ENCODE results near the gene FSTL5.

FSTL5 gene

GRCh38 chr4:161919442-161920220 lies 244.2 kb downstream of the FSTL5 start:
- no peaks in the 10 kb centered on the region for H3K27me3 ChIP-seq (replicated peaks; ENCODE audit: control insufficient read depth, insufficient read depth, low read length, poor library complexity, severe bottlenecking)
- no peaks in the 10 kb centered on the region for H3K36me3 ChIP-seq (ENCODE audit: control insufficient read depth, insufficient read depth, low read length)
- no peaks in the 10 kb centered on the region for H3K4me1 ChIP-seq (ENCODE audit: control insufficient read depth, insufficient read depth, low read length, poor library complexity, severe bottlenecking)
- no peak for DNase-seq
- no peak overlapping the region for H3K27ac ChIP-seq (ENCODE audit: insufficient read depth, low read length, poor library complexity, severe bottlenecking)
- H3K4me3 ChIP-seq (ENCODE audit: insufficient read depth, low read depth, low read length, poor library complexity, severe bottlenecking), result no peak overlapping the region
- no peaks in the 10 kb centered on the region for H3K9me3 ChIP-seq (ENCODE audit: control insufficient read depth, low read length)

DNA sequence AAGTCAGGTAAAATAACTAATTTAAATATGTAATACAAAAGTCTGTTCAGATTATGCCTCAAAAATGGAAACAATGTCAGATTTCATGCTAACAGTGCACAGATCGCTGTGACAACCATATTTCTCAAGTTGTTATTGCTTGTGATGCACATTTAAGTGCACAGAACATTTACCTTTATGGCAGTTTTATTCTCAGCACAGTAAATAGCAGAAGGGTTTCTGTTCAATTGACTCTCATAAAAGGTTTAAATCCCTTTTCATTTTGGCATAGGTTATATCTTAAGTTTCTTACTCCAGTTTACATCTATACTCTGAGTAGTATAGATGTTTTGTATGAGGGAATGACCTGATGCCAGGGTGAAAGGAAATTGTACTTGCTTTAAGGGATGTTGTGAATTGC lies 247.8 kb downstream of the FSTL5 start:
- H3K9me3 ChIP-seq (ENCODE audit: control insufficient read depth, low read length), result no peaks in the 10 kb centered on the region
- H3K36me3 ChIP-seq (ENCODE audit: control insufficient read depth, insufficient read depth, low read length), result no peaks in the 10 kb centered on the region
- H3K4me1 ChIP-seq (ENCODE audit: control insufficient read depth, insufficient read depth, low read length, poor library complexity, severe bottlenecking), result no peaks in the 10 kb centered on the region
- no peak overlapping the region for H3K4me3 ChIP-seq (ENCODE audit: insufficient read depth, low read depth, low read length, poor library complexity, severe bottlenecking)
- H3K27ac ChIP-seq (ENCODE audit: insufficient read depth, low read length, poor library complexity, severe bottlenecking), result no peak overlapping the region
- no peak for DNase-seq
- no peaks in the 10 kb centered on the region for H3K27me3 ChIP-seq (replicated peaks; ENCODE audit: control insufficient read depth, insufficient read depth, low read length, poor library complexity, severe bottlenecking)

DNA sequence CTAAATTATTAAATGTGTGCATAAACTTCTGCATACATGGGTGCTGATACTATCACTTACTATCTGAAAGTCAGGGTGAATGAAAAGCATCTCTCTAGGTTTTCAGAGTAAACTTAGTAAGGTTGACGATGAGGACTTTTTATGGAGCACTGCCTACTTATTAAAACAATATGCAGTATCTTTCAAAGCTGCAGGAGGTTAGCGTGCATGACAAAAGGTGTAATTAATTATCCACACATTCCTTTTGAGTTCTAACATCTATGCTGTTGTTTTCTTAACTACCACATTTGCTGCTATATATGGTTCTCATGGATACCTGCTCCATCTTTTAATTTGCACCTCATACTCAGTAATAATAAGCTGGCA lies 256.2 kb downstream of the FSTL5 start:
- DNase-seq, result no peak
- Histone ChIP-seq H3K36me3 (ENCODE audit: control insufficient read depth, insufficient read depth, low read length) (no peaks in the 10 kb centered on the region), H3K9me3 (ENCODE audit: control insufficient read depth, low read length) (no peaks in the 10 kb centered on the region)

GRCh38 chr4:161906836-161907589 lies 256.8 kb downstream of the FSTL5 start:
- Histone ChIP-seq H3K4me3 (ENCODE audit: insufficient read depth, low read depth, low read length, poor library complexity, severe bottlenecking) (no peak overlapping the region), H3K4me1 (ENCODE audit: control insufficient read depth, insufficient read depth, low read length, poor library complexity, severe bottlenecking) (no peaks in the 10 kb centered on the region), H3K27me3 (replicated peaks; ENCODE audit: control insufficient read depth, insufficient read depth, low read length, poor library complexity, severe bottlenecking) (no peaks in the 10 kb centered on the region), H3K9me3 (ENCODE audit: control insufficient read depth, low read length) (no peaks in the 10 kb centered on the region), H3K27ac (ENCODE audit: insufficient read depth, low read length, poor library complexity, severe bottlenecking) (no peak overlapping the region), H3K36me3 (ENCODE audit: control insufficient read depth, insufficient read depth, low read length) (no peaks in the 10 kb centered on the region)
- DNase-seq, result no peak

More for the DNA sequence above, 256.2 kb downstream of the FSTL5 start:
- Histone ChIP-seq H3K4me1 (ENCODE audit: control insufficient read depth, insufficient read depth, low read length, poor library complexity, severe bottlenecking) (no peaks in the 10 kb centered on the region), H3K4me3 (ENCODE audit: insufficient read depth, low read depth, low read length, poor library complexity, severe bottlenecking) (no peak overlapping the region), H3K27ac (ENCODE audit: insufficient read depth, low read length, poor library complexity, severe bottlenecking) (no peak overlapping the region), H3K27me3 (replicated peaks; ENCODE audit: control insufficient read depth, insufficient read depth, low read length, poor library complexity, severe bottlenecking) (no peaks in the 10 kb centered on the region)

- Histone ChIP-seq H3K9me3 (ENCODE audit: control insufficient read depth, low read length) (no peaks in the 10 kb centered on the region), H3K4me3 (ENCODE audit: insufficient read depth, low read depth, low read length, poor library complexity, severe bottlenecking) (no peak overlapping the region), H3K27ac (ENCODE audit: insufficient read depth, low read length, poor library complexity, severe bottlenecking) (no peak overlapping the region), H3K4me1 (ENCODE audit: control insufficient read depth, insufficient read depth, low read length, poor library complexity, severe bottlenecking) (no peaks in the 10 kb centered on the region), H3K36me3 (ENCODE audit: control insufficient read depth, insufficient read depth, low read length) (no peaks in the 10 kb centered on the region), H3K27me3 (replicated peaks; ENCODE audit: control insufficient read depth, insufficient read depth, low read length, poor library complexity, severe bottlenecking) (no peaks in the 10 kb centered on the region)
- no peak for DNase-seq
Measured at GRCh38 chr4:161900110-161900509, 263.7 kb downstream of the FSTL5 start.

DNA sequence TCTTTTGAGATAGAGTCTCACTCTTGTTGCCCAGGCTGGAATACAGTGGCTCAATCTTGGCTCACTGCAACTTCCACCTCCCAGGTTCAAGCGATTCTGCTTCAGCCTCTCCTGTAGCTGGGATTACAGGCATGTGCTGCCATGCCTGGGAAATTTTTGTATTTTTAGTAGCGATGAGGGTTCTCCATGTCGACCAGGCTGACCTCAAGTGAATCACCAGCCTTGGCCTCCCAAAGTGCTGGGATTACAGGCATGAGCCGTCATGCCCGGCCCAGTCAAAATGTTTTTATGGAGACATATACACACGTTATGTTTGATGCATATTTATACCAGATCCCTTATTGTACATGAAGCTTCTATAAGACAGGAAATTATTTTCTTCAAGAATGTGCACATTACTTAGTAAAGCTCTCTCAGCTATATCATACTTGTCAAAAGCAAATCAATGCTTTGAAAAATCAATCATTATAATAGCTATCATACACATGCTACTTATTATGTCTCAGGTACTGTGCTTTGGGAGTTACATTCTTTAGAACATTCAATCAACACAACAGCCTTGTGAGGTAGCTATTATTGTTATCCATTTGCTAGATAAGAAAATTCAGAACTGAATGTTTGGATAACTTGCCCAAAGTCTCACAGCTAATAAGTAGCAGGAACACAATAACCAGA lies 269.2 kb downstream of the FSTL5 start:
- no peaks in the 10 kb centered on the region for H3K36me3 ChIP-seq (ENCODE audit: control insufficient read depth, insufficient read depth, low read length)
- no peak overlapping the region for H3K27ac ChIP-seq (ENCODE audit: insufficient read depth, low read length, poor library complexity, severe bottlenecking)
- DNase-seq, result no peak
- no peaks in the 10 kb centered on the region for H3K27me3 ChIP-seq (replicated peaks; ENCODE audit: control insufficient read depth, insufficient read depth, low read length, poor library complexity, severe bottlenecking)
- no peaks in the 10 kb centered on the region for H3K9me3 ChIP-seq (ENCODE audit: control insufficient read depth, low read length)
- H3K4me1 ChIP-seq (ENCODE audit: control insufficient read depth, insufficient read depth, low read length, poor library complexity, severe bottlenecking), result no peaks in the 10 kb centered on the region
- H3K4me3 ChIP-seq (ENCODE audit: insufficient read depth, low read depth, low read length, poor library complexity, severe bottlenecking), result no peak overlapping the region

DNA sequence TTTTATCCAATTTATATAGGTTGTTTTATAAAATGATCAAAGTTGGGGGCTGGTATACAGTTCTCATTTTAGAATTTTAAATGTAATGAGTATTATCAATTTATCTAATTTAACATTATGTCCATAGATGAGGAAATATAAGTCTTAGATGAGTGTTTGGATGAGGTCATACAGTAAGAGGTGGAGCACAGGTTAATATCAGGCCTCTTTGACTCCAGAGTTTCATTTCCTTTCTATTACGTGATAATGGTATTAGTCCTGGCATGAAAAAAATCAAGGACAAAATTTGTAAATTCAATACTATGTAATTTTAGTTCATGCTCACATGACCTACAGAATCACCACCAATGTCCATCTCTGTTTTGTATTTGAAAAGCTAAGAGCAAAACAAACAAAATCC lies 269.8 kb downstream of the FSTL5 start:
- Histone ChIP-seq H3K27me3 (replicated peaks; ENCODE audit: control insufficient read depth, insufficient read depth, low read length, poor library complexity, severe bottlenecking) (no peaks in the 10 kb centered on the region), H3K27ac (ENCODE audit: insufficient read depth, low read length, poor library complexity, severe bottlenecking) (no peak overlapping the region), H3K4me3 (ENCODE audit: insufficient read depth, low read depth, low read length, poor library complexity, severe bottlenecking) (no peak overlapping the region), H3K9me3 (ENCODE audit: control insufficient read depth, low read length) (no peaks in the 10 kb centered on the region), H3K4me1 (ENCODE audit: control insufficient read depth, insufficient read depth, low read length, poor library complexity, severe bottlenecking) (no peaks in the 10 kb centered on the region), H3K36me3 (ENCODE audit: control insufficient read depth, insufficient read depth, low read length) (no peaks in the 10 kb centered on the region)
- DNase-seq, result no peak

GRCh38 chr4:161893566-161893965 lies 270.2 kb downstream of the FSTL5 start:
- Histone ChIP-seq H3K4me1 (ENCODE audit: control insufficient read depth, insufficient read depth, low read length, poor library complexity, severe bottlenecking) (no peaks in the 10 kb centered on the region), H3K27ac (ENCODE audit: insufficient read depth, low read length, poor library complexity, severe bottlenecking) (no peak overlapping the region), H3K27me3 (replicated peaks; ENCODE audit: control insufficient read depth, insufficient read depth, low read length, poor library complexity, severe bottlenecking) (no peaks in the 10 kb centered on the region), H3K4me3 (ENCODE audit: insufficient read depth, low read depth, low read length, poor library complexity, severe bottlenecking) (no peak overlapping the region), H3K9me3 (ENCODE audit: control insufficient read depth, low read length) (no peaks in the 10 kb centered on the region), H3K36me3 (ENCODE audit: control insufficient read depth, insufficient read depth, low read length) (no peaks in the 10 kb centered on the region)
- DNase-seq, result no peak

DNA sequence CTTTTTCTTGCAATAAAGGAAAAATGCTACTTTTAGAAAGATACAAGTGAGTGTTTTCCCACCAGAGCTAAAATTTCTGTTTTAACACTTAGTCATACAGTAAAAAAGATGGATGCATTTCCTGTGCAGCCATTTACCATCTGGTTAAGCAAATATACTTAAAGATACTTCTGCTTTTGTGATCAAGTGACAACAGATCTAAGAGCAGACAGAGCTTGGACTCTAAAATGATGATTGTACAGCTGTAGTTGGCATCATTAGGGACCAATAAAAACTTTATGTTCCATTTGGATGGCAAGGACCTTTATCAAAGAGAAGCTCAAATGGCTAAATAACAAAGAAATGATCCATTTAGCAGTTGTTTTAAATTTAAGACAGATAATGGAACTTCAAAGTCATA lies 270.8 kb downstream of the FSTL5 start:
- Histone ChIP-seq H3K4me1 (ENCODE audit: control insufficient read depth, insufficient read depth, low read length, poor library complexity, severe bottlenecking) (no peaks in the 10 kb centered on the region), H3K27ac (ENCODE audit: insufficient read depth, low read length, poor library complexity, severe bottlenecking) (no peak overlapping the region), H3K27me3 (replicated peaks; ENCODE audit: control insufficient read depth, insufficient read depth, low read length, poor library complexity, severe bottlenecking) (no peaks in the 10 kb centered on the region), H3K9me3 (ENCODE audit: control insufficient read depth, low read length) (no peaks in the 10 kb centered on the region), H3K36me3 (ENCODE audit: control insufficient read depth, insufficient read depth, low read length) (no peaks in the 10 kb centered on the region), H3K4me3 (ENCODE audit: insufficient read depth, low read depth, low read length, poor library complexity, severe bottlenecking) (no peak overlapping the region)
- DNase-seq, result no peak

GRCh38 chr4:161883157-161883556 lies 280.6 kb downstream of the FSTL5 start:
- H3K4me1 ChIP-seq (ENCODE audit: control insufficient read depth, insufficient read depth, low read length, poor library complexity, severe bottlenecking), result no peaks in the 10 kb centered on the region
- no peak overlapping the region for H3K27ac ChIP-seq (ENCODE audit: insufficient read depth, low read length, poor library complexity, severe bottlenecking)
- no peaks in the 10 kb centered on the region for H3K27me3 ChIP-seq (replicated peaks; ENCODE audit: control insufficient read depth, insufficient read depth, low read length, poor library complexity, severe bottlenecking)
- no peak overlapping the region for H3K4me3 ChIP-seq (ENCODE audit: insufficient read depth, low read depth, low read length, poor library complexity, severe bottlenecking)
- no peaks in the 10 kb centered on the region for H3K9me3 ChIP-seq (ENCODE audit: control insufficient read depth, low read length)
- no peaks in the 10 kb centered on the region for H3K36me3 ChIP-seq (ENCODE audit: control insufficient read depth, insufficient read depth, low read length)
- no peak for DNase-seq
